Measurements from ENCODE around the gene KRR1. TPM values are rescaled to one million over a fixed set of nuclear protein-coding genes. Genes with fewer than 3 reads are reported as not detected.

The KRR1 gene
- total RNA-seq, 1 experiment from 2014 or later = 192 TPM

GRCh38 chr12:75528272-75528671, 16.9 kb upstream of the KRR1 start (continued):
- TF ChIP-seq JUND (IDR thresholded peaks at IDR 0.05) (no peak), FOSL1 (IDR thresholded peaks at IDR 0.05; ENCODE audit: low read depth) (no peak), SP1 (IDR thresholded peaks at IDR 0.05; ENCODE audit: low read depth) (no peak), ZNF274 (IDR thresholded peaks at IDR 0.05; ENCODE audit: low read depth, low read length) (no peak), EZH2 (IDR thresholded peaks at IDR 0.05) (no peak), YY1 (IDR thresholded peaks at IDR 0.05; ENCODE audit: extremely low read depth, insufficient replicate concordance, low read depth, low read length) (no peak), EZH2phosphoT487 (IDR thresholded peaks at IDR 0.05; ENCODE audit: borderline replicate concordance) (no peak), POLR2A (IDR thresholded peaks at IDR 0.05; ENCODE audit: borderline replicate concordance, extremely low read depth, insufficient read depth, insufficient read length) (no peak), CEBPB (IDR thresholded peaks at IDR 0.05; ENCODE audit: low read depth) (peak; percentile 66), CBX3 (IDR thresholded peaks at IDR 0.05; ENCODE audit: low read depth) (0 out of 2 replicates have a peak, but pooled peaks have one; percentile 40), SRF (IDR thresholded peaks at IDR 0.05; ENCODE audit: low read depth) (no peak), ATF3 (IDR thresholded peaks at IDR 0.05) (no peak), RAD21 (IDR thresholded peaks at IDR 0.05; ENCODE audit: low read depth) (peak; percentile 4; the same call in 1 of the 2 replicates), MAX (IDR thresholded peaks at IDR 0.05) (0 out of 2 replicates have a peak, but pooled peaks have one; percentile 7), POLR2AphosphoS5 (IDR thresholded peaks at IDR 0.05; ENCODE audit: low read depth, low read length) (0 out of 2 replicates have a peak, but pooled peaks have one; percentile 18), ZBTB33 (IDR thresholded peaks at IDR 0.05; ENCODE audit: extremely low read depth, insufficient replicate concordance, low read length) (no peak), EGR1 (IDR thresholded peaks at IDR 0.05; ENCODE audit: low read depth) (no peak)

Measured in HCT116 (cell line).